B cell (primary cell): ENCODE measurements around the gene UBAC2. TPM values are rescaled to one million over a fixed set of nuclear protein-coding genes. Genes with fewer than 3 reads are reported as not detected.

Experiments
- ATAC-seq: fragments of 200-7000 bp; cut with Tn5 transposase; one replicate; pipeline ENCODE4 v1.10.0; 2021; ENCODE audit warnings: low read depth, mild to moderate bottlenecking, moderate number of reproducible peaks, moderate library complexity
- CTCF ChIA-PET: fragments of 350-600 bp; sonication (Branson Sonifier 250); formaldehyde crosslinking; loops from one replicate; lab custom pipeline; 2021; ENCODE audit warnings: antibody characterized with exemption, inconsistent platforms; lab: Charles Lee
- POLR2A ChIA-PET: fragments of 350-600 bp; sonication (Branson Sonifier 250); formaldehyde crosslinking; loops from one replicate; lab custom pipeline; 2021; ENCODE audit warnings: antibody characterized with exemption; lab: Charles Lee
- DNase-seq: peaks from one replicate; pipeline ENCODE4 v3.0.0; 2013
- H2AFZ ChIP-seq: 2 replicates; pipeline ENCODE4 v1.6.1; 2012; ENCODE audit warnings: mild to moderate bottlenecking, low read depth, low read length; ENCODE audit not compliant: insufficient read depth, poor library complexity, severe bottlenecking
- H3K27ac ChIP-seq, 2 donors: 1 replicate in 1 of 2; 2 replicates in 1 of 2; pipeline ENCODE4 v1.5.1; 2012 to 2013; ENCODE audit warnings: low read length in 2 of 2, mild to moderate bottlenecking in 2 of 2, moderate library complexity in 1 of 2
- H3K27me3 ChIP-seq, 4 experiments: fragments of 200-600 bp in 1 of 4; sonication (generic) in 1 of 4; replicated peaks in 1 of 4; 1 replicate in 2 of 4; 2 replicates in 2 of 4; pipeline versions ENCODE4 v1.6.1 to v1.7.0; 2013 to 2016; ENCODE audit warnings: low read length in 3 of 4, mild to moderate bottlenecking in 2 of 4, mixed read lengths in 1 of 4, moderate library complexity in 1 of 4; ENCODE audit not compliant: insufficient read depth in 4 of 4, control insufficient read depth in 3 of 4; ENCODE audit errors: control extremely low read depth in 1 of 4
- H3K36me3 ChIP-seq, 2 experiments: replicated peaks in 1 of 2; 1 replicate in 1 of 2; 2 replicates in 1 of 2; pipeline versions ENCODE4 v1.6.1 to v1.7.1; 2013; ENCODE audit warnings: low read length in 1 of 2; ENCODE audit not compliant: insufficient read depth in 2 of 2, control insufficient read depth in 1 of 2; ENCODE audit errors: control extremely low read depth in 1 of 2, extremely low read depth in 1 of 2
- H3K4me1 ChIP-seq, 2 donors: fragments of 200-600 bp in 1 of 2; sonication (generic) in 1 of 2; 1 replicate in 1 of 2; 2 replicates in 1 of 2; pipeline versions ENCODE4 v1.5.1 to v1.6.1; 2013 to 2017; ENCODE audit warnings: low read length in 2 of 2; ENCODE audit not compliant: control insufficient read depth in 2 of 2, insufficient read depth in 2 of 2
- H3K4me2 ChIP-seq: replicated peaks from 2 replicates; pipeline ENCODE3; 2012; ENCODE audit warnings: mild to moderate bottlenecking, low read depth, low read length; ENCODE audit not compliant: poor library complexity, severe bottlenecking
- H3K4me3 ChIP-seq, 5 experiments: fragments of 200-600 bp in 1 of 5; sonication (generic) in 1 of 5; 1 replicate in 3 of 5; 2 replicates in 2 of 5; pipeline versions ENCODE4 v1.5.1 to v1.7.0; 2011 to 2016; ENCODE audit warnings: low read length in 4 of 5, mild to moderate bottlenecking in 4 of 5, low read depth in 2 of 5, control low read depth in 1 of 5, moderate library complexity in 1 of 5; ENCODE audit not compliant: insufficient read depth in 1 of 5; ENCODE audit errors: control extremely low read depth in 1 of 5, extremely low read depth in 1 of 5
- H3K79me2 ChIP-seq: fragments of 200-600 bp; sonication (generic); one replicate; pipeline ENCODE4 v1.6.0; 2016; ENCODE audit warnings: low read length; ENCODE audit not compliant: control insufficient read depth, insufficient read depth
- H3K9ac ChIP-seq: fragments of 200-600 bp; sonication (generic); 2 replicates; pipeline ENCODE4 v1.6.1; 2017; ENCODE audit warnings: mild to moderate bottlenecking, low read length, moderate library complexity
- H3K9me3 ChIP-seq, 3 donors: one replicate each; pipeline versions ENCODE4 v1.6.1 to v1.7.1; 2013; ENCODE audit warnings: low read length in 2 of 3; ENCODE audit not compliant: control insufficient read depth in 2 of 3, insufficient read depth in 1 of 3; ENCODE audit errors: control extremely low read depth in 1 of 3
- H4K20me1 ChIP-seq: 2 replicates; pipeline ENCODE4 v1.6.0; 2012; ENCODE audit warnings: mild to moderate bottlenecking, low read length; ENCODE audit not compliant: insufficient read depth, control insufficient read depth, poor library complexity, severe bottlenecking
- H3K27ac Mint-ChIP-seq: one replicate; pipeline ENCODE4 v1.8.0; 2021; ENCODE audit warnings: mixed read lengths
- H3K27me3 Mint-ChIP-seq: one replicate; pipeline ENCODE4 v1.8.0; 2021; ENCODE audit warnings: mixed read lengths
- H3K4me1 Mint-ChIP-seq: one replicate; pipeline ENCODE4 v1.8.0; 2021; ENCODE audit warnings: mixed read lengths
- H3K4me3 Mint-ChIP-seq: one replicate; pipeline ENCODE4 v1.8.0; 2021; ENCODE audit warnings: mixed read lengths
- H3K9me3 Mint-ChIP-seq: one replicate; pipeline ENCODE4 v1.8.0; 2022; ENCODE audit warnings: mixed read lengths; ENCODE audit not compliant: insufficient read depth
- CTCF ChIP-seq: fragments of 200-600 bp; IDR thresholded peaks from one replicate; pipeline ENCODE4 v1.8.0; 2022; ENCODE audit warnings: antibody characterized with exemption, mild to moderate bottlenecking
- EZH2 ChIP-seq: IDR thresholded peaks from 2 replicates; pipeline ENCODE4 v1.6.1; 2012; ENCODE audit warnings: borderline replicate concordance, low read depth, mild to moderate bottlenecking, moderate library complexity, low read length; ENCODE audit not compliant: insufficient read depth, poor library complexity, severe bottlenecking
- WGBS: methylation state at CpG from one replicate; pipeline ENCODE4 v1.1.5; 2013; ENCODE audit warnings: missing lambda C conversion rate; ENCODE audit not compliant: insufficient coverage; 5-methylcytosine and 5-hydroxymethylcytosine counted together
- intact Hi-C: fragments of 100-400 bp; cut with micrococcal nuclease; formaldehyde crosslinking; loops from one replicate; pipeline ENCODE4 v1.10.0; 2022
- polyA plus RNA-seq: library from polyadenylated mRNA; depleted of rRNA; stranded (reverse); fragments of >200 nt; gene quantifications from 2 replicates; pipeline ENCODE4 v1.2.3, GENCODE V29; 2012
- total RNA-seq, 2 donors: library from RNA; stranded (reverse); fragments of 120-200 nt in 1 of 2; gene quantifications; 1 replicate in 1 of 2; 2 replicates in 1 of 2; pipeline versions ENCODE4 v1.2.3 to v1.2.4, GENCODE V29; 2013 to 2022

Gene UBAC2
- total and polyA plus RNA-seq, 2 donors (not counting 1 experiment from before 2014, with no cell fraction given) = 56.3 to 60.8 TPM

- no peak overlapping the region for H3K4me2 ChIP-seq
- H3K27ac Mint-ChIP-seq = no peak overlapping the region
- no peak overlapping the region for H3K4me3 Mint-ChIP-seq
- no peaks in the 10 kb centered on the region for H3K4me1 ChIP-seq
- no peak for DNase-seq
- WGBS = 84% methylated on average over 6 of the region's 8 CpGs
- H4K20me1 ChIP-seq = no peaks in the 10 kb centered on the region
- H3K9me3 ChIP-seq = peaks cover 0 to 7% (median 0%) of the 10 kb centered on the region in 3 donors
- peaks cover 24% of the 10 kb centered on the region for H3K27me3 Mint-ChIP-seq
- no peaks in the 10 kb centered on the region for H3K36me3 ChIP-seq
- TF ChIP-seq EZH2 (no peak), CTCF (no peak)
- H3K79me2 ChIP-seq = no peaks in the 10 kb centered on the region
- H3K27ac ChIP-seq = no peak overlapping the region
- H3K9me3 Mint-ChIP-seq = no peaks in the 10 kb centered on the region
- H3K4me1 Mint-ChIP-seq = no peaks in the 10 kb centered on the region
- intact Hi-C loops = no loop called here
- H3K9ac ChIP-seq = no peak overlapping the region
- CTCF ChIA-PET = interaction anchor here (1.0 kb wide), 1 partner anchor 18 kb away, joined by 3 read pairs; no protein-coding TSS in a partner anchor
- H2AFZ ChIP-seq = no peak overlapping the region
- POLR2A ChIA-PET = no interaction called here
- no peak overlapping the region for H3K4me3 ChIP-seq
- H3K27me3 ChIP-seq = peaks cover 0 to 2% (median under 1%) of the 10 kb centered on the region in 4 experiments
- no peak for ATAC-seq
Observed at GRCh38 chr13:99158846-99159245, 41.8 kb upstream of the UBAC2 start.

DNA sequence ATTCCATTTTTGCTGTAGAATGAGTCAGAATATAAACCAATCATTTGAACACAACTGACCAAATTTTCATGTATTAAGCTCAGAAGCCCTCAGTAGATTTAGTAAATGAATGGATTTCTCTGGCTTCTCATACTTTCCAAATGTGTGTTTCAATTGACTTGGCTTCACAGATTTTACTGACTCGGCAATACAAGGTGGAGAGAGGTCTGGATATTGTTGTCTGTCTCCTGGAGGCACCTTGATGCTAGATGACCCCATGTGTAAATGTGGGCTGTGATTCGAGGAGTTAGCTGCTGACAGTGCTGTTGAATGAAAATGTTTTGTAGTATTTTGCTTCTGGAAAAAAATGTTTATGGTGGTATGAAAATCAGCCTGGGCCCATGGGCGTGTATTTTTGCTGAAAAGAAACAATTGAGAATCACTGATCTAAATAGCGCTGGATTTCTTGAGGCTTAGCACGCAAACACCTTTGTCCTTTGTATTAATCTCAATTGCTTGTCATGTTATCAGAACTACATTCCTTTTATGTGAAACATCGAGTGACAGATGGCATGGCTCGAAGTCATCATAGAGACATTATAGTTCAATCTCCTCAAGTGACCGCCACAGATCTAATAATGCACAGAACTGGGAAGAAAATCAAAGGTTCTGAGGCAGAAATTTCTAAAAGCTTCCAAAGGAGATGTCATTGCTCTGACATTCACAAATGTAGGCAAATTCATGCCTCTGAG is 41.2 kb upstream of the UBAC2 start:
- no peak overlapping the region for H2AFZ ChIP-seq
- H3K27ac ChIP-seq = no peak overlapping the region
- H3K79me2 ChIP-seq = no peaks in the 10 kb centered on the region
- no peak for ATAC-seq
- ChIA-PET CTCF (interaction anchor here (1.0 to 2.0 kb wide), 2 partner anchors 17 to 107 kb away, joined by 3 to 7 read pairs; no protein-coding TSS in a partner anchor), POLR2A (no interaction called here)
- H3K27me3 Mint-ChIP-seq = peaks cover 24% of the 10 kb centered on the region
- H3K36me3 ChIP-seq = no peaks in the 10 kb centered on the region
- H3K4me3 ChIP-seq = no peak overlapping the region
- H3K9ac ChIP-seq = no peak overlapping the region
- H4K20me1 ChIP-seq = no peaks in the 10 kb centered on the region
- H3K27ac Mint-ChIP-seq = no peak overlapping the region
- DNase-seq = no peak
- H3K4me2 ChIP-seq = no peak overlapping the region
- peaks cover 0 to 2% (median under 1%) of the 10 kb centered on the region in 4 experiments for H3K27me3 ChIP-seq
- TF ChIP-seq CTCF (no peak), EZH2 (no peak)
- no peaks in the 10 kb centered on the region for H3K4me1 ChIP-seq
- H3K9me3 ChIP-seq = peaks cover 0 to 7% (median 0%) of the 10 kb centered on the region in 3 donors
- intact Hi-C loops = no loop called here
- H3K4me3 Mint-ChIP-seq = no peak overlapping the region
- WGBS = 98% methylated on average over 5 of the region's 8 CpGs
- no peaks in the 10 kb centered on the region for H3K9me3 Mint-ChIP-seq
- H3K4me1 Mint-ChIP-seq = no peaks in the 10 kb centered on the region
